ENCODE data around the gene HSPG2. TPM values are rescaled to one million over a fixed set of nuclear protein-coding genes. Genes with fewer than 3 reads are reported as not detected.

HSPG2 gene
- total and polyA plus RNA-seq, 2 of the 8 experiments (the other 6 are each of a cell fraction or from before 2014, with no cell fraction given) = 17.8 to 111 TPM

DNA sequence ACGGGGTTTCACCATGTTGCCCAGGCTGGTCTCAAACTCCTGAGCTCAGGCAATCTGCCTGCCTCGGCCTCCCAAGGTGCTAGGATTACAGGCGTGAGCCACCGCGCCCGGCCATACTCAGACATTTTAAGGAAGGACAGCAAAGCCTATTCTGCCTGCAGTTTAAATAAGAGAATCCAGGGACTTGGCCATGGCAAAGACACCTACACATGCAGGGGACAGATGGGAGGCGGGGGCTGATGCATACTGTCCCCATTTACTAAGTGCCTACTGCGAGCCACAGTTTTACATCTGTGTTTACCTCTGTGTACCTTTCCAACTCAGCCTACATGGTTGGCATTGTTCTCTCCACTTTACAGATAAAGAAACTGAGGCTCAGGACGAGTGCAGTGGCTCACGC, 99.6 kb downstream of the HSPG2 start (continued):
- TF ChIP-seq POLR2A (IDR thresholded peaks at IDR 0.05; ENCODE audit: control extremely low read depth in 1 of 2, low read depth in 2 of 2, low read length in 2 of 2) = no peak
- no peak for TF ChIP-seq EGR1 (IDR thresholded peaks at IDR 0.05; ENCODE audit: borderline replicate concordance, low read depth, low read length)
- TF ChIP-seq NRF1 (IDR thresholded peaks at IDR 0.05; ENCODE audit: low read depth, low read length) = no peak
- TF ChIP-seq, protein P1, sequence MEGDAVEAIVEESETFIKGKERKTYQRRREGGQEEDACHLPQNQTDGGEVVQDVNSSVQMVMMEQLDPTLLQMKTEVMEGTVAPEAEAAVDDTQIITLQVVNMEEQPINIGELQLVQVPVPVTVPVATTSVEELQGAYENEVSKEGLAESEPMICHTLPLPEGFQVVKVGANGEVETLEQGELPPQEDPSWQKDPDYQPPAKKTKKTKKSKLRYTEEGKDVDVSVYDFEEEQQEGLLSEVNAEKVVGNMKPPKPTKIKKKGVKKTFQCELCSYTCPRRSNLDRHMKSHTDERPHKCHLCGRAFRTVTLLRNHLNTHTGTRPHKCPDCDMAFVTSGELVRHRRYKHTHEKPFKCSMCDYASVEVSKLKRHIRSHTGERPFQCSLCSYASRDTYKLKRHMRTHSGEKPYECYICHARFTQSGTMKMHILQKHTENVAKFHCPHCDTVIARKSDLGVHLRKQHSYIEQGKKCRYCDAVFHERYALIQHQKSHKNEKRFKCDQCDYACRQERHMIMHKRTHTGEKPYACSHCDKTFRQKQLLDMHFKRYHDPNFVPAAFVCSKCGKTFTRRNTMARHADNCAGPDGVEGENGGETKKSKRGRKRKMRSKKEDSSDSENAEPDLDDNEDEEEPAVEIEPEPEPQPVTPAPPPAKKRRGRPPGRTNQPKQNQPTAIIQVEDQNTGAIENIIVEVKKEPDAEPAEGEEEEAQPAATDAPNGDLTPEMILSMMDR (IDR thresholded peaks at IDR 0.05; ENCODE audit: control extremely low read depth in 1 of 3, insufficient read depth in 1 of 3, low read depth in 1 of 3, low read length in 3 of 3) = no peak
- TF ChIP-seq, protein P2, sequence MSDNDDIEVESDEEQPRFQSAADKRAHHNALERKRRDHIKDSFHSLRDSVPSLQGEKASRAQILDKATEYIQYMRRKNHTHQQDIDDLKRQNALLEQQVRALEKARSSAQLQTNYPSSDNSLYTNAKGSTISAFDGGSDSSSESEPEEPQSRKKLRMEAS (IDR thresholded peaks at IDR 0.05) = no peak
- TF ChIP-seq, protein P3, sequence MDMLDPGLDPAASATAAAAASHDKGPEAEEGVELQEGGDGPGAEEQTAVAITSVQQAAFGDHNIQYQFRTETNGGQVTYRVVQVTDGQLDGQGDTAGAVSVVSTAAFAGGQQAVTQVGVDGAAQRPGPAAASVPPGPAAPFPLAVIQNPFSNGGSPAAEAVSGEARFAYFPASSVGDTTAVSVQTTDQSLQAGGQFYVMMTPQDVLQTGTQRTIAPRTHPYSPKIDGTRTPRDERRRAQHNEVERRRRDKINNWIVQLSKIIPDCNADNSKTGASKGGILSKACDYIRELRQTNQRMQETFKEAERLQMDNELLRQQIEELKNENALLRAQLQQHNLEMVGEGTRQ (IDR thresholded peaks at IDR 0.05; ENCODE audit: low read length) = no peak
- no peak for TF ChIP-seq HDAC2 (IDR thresholded peaks at IDR 0.05; ENCODE audit: borderline replicate concordance in 1 of 2, low read depth in 2 of 2, low read length in 2 of 2)
